Stimulated activated CD4-positive, alpha-beta T cell treated with anti-CD3 and anti-CD28 coated beads, Interleukin-1b, Interleukin-23, amount 100 ng/mL, for 1 hour (primary cell): ENCODE results near the gene GAS2.
"Not testable (repeated sequence)": the region's sequence is repeated elsewhere in the genome, so short reads cannot be mapped to it uniquely, and the experiment has no call there.

ENCODE experiments used
- DNase-seq, 2 donors: peaks; one replicate each; pipeline ENCODE4 v3.0.0-alpha.2; 2020; ENCODE audit warnings: low read depth in 2 of 2

GAS2 gene

GRCh38 chr11:22666325-22666687 lies at the start of gene GAS2:
GAS2 (plus strand) TSS chr11:22666611; CDS start chr11:22674870, 8,259 bp downstream.
- no peak for DNase-seq

GRCh38 chr11:22617868-22618267 lies 48.5 kb upstream of the GAS2 start:
- DNase-seq, result no peak

DNA sequence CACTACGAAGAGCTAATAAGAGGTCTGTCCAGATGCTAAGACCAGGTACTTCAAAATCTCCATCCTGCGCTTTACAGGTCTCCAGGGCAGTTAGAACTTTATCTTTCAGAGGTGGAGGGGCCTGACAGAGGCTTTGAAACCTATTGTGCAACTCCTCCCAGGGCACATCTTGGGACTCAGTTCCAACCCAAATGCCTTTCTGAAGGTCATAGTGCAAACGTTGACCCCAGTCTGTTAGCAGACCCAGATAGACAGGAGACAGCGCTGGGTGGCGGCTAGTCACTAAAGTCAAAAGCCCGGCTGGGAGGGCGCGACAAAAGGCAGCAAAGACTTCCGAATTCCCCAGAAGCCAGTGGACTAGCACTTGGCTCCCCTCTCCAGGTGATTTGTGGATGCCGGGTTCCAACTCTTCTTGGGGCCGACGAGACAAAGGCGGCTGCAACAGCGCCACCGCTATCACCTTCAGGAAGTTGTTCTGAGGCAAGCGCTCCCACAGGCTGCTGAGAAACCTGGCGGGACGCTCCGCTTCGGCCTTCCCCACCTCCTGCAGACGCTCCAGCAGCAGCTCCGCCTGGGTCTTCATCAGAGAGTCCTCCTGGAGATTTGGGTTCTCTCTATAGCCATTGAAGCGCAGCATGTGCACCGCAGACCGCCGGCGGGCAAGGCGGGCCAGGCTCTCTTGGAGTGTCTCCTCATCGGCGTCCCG lies 41.5 kb upstream of the GAS2 start:
- DNase-seq, result peak in 1 of 2 donors; percentile 38

DNA sequence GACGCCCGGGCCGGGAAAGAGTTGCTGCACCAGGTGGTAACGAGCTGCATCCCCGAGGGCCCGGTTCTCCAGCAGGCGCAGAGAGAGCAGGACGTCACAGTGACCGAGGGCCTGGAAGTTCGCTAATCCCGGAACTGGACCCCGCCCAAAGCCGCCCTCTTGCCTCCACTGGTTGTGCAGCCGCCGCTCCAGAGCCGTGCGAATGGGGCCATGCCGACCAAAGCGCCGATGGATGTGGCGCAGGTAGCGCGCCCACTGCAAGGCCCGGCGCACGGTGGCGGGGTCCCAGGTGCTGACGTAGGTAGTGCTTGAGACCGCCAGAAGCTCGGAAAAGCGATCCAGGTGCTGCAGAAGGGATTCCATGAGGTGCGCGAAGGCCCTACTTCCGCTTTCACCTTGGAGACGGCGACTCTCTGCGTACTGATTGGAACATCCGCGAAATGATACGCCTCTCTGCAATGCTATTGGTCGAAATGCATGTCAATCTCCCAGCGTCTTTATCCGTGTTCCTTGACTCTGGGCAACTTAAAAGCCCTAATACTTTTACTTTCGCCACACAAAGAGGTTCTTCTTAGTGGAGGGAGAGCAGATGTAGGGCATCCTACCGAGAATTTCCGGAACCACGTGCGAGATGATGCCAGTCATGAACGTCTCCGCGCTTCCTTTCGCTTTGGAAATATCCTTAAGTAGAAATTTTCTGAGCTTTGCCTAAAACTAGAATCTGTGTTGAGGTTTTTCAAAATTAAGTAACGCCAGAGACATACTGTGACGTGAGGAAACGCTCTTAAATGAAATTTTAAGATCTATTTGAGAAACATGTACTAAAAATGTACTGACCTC lies 40.7 kb upstream of the GAS2 start, which contains the start of gene FANCF:
Gene FANCF, minus strand, starts transcription at position 376 of the 840 bp plus-strand sequence. Its CDS starts 13 bp downstream, at position 363.
- DNase-seq, result peak; percentile 85 to 88

- no peak for DNase-seq
These were observed 39.7 kb upstream of the GAS2 start for GRCh38 chr11:22626573-22627239.

GRCh38 chr11:22627421-22627820 lies 39.0 kb upstream of the GAS2 start:
- no peak for DNase-seq

- DNase-seq, result no peak
These were observed 33.0 kb upstream of the GAS2 start for GRCh38 chr11:22633354-22633902.

DNA sequence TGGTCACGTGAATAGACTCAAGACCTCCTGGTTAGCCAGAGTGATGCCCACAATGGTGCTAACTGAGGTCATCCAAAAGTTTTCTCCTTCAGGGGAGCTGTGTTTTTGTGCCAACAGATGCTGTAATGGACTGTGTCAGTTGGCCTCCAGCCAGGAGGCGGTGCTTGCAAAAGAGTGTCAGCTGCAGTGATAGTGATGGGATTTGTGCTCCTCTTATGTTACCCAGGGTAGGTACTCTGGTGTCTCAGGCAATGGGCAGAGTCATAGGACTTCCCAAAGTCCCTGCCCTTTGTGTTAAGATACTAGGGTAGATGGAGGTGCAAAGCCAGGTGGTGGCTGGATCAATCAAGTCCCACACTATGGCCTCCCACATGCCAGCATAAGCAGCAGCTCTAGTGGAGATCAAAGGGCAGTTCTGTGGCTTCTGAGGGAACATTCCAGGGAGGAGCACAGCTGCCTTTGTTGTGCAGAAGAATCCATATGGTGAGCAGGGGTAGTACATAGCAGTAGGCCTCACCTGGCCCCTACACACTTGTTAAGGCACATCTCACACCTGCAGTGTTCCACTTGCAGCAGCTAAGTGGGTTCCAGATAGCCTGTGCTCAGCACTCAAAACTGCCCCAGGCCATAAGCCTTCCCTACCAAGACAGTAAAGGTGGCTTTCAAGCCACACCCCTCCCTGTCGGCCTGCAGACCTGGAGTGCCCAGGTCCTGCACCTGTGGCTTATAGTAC lies 31.3 kb upstream of the GAS2 start:
- no peak for DNase-seq

DNA sequence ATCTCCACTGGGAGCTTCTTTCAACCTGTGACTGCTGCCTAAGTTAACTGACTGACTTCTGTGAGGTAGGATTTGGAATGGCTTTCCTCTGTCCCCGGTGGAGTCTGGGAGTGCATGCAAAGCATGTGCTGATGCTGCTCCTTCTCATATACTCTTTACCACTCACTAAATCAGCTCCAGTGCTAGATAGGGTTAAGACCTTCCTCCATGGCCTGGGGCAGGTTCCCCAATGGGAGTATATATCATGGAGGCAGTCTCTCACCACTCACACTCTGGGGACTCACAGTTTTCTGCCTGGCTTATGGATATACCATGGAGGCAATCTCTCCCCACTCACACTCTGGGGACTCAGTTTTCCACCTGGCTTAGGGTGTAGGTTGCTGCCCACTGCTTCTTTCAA lies 30.7 kb upstream of the GAS2 start:
- no peak for DNase-seq

GRCh38 chr11:22640862-22641261 lies 25.5 kb upstream of the GAS2 start:
- DNase-seq, result no peak

DNA sequence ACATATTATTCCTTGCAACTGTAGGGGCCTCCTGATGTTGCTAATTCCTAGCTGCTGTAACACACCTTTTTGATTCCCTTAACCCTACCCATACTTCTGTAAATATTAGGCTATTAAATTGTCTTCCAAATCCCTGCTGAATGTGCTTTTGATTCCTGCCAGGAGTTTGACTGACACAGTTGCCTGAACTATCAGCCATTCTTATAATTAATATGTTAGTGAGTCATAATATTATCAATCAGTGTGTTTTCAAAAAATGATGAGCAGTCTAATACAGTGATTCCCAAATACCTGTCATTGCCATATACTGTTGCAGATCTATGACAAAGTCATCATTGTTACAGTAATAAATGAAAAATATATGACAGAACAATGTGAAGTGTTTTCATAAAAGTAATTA lies 24.9 kb upstream of the GAS2 start:
- no peak for DNase-seq

DNA sequence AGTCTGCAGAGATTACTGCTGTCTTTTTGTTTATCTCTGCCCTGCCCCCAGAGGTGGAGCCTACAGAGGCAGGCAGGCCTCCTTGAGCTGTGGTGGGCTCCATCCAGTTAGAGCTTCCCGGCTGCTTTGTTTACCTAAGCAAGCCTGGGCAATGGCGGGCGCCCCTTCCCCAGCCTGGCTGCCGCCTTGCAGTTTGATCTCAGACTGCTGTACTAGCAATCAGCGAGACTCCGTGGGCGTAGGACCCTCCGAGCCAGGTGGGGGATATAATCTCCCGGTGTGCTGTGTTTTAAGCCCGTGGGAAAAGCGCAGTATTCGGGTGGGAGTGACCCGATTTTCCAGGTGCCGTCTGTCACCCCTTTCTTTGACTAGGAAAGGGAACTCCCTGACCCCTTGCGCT lies 14.1 kb upstream of the GAS2 start:
- not testable (repeated sequence) for DNase-seq

DNA sequence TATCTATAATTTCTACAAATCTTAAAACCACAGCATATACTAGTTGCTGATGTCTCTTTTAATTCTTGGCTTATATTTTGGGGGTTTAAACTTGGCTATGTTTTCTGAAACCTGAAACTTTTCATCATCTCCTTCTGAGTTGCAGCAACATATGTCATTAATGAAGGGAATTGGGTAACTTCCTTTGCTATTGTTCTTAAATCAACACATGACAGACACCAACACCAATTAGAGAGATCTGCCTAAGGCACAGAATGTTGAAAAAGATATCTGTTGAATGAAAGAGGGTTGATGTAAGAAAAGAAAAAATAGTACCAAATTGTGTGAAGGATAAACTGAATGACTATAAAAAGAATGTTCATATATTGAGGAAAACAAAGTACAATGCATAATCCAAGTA lies 10.3 kb upstream of the GAS2 start:
- no peak for DNase-seq

GRCh38 chr11:22657101-22657694 lies 9.2 kb upstream of the GAS2 start:
- no peak for DNase-seq

- no peak for DNase-seq
These were observed 6.6 kb upstream of the GAS2 start for GRCh38 chr11:22659783-22660182.

DNA sequence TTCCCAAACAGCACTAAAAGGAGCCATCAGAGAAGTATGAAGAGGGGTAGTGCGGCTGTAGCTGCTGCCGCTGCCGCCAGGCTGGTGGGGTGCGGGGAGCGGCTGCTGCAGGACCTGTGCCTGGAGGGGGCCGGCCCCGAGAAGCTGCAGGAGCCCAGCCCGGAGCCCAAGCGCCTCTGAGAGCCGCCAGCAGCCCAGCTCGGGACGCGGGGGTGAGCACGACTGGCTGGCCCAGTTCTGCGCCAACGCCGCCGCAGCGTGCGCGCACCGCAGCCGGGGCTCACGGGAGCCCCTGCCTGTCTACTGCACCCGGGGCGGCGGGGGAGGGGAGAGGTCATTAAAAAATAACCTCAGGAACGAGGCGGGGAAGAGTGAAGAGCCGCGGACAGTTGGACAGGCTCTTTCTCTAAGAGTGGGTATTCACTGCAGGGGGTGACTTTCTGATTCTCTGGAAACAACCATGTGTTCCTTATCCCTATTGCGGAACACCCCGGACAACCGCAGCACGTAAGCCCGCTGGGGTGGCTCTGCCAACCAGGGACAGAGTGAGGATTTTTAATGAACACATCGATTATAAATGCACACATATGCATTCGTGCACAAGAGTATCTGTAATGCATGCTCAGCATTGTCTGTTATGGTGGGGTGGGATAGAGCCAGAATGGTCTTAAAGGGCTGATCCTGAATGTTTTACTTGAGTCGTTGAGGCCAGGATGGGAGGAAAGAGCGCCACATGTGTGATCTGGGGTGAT lies 453 bp downstream of the GAS2 start:
- no peak for DNase-seq

DNA sequence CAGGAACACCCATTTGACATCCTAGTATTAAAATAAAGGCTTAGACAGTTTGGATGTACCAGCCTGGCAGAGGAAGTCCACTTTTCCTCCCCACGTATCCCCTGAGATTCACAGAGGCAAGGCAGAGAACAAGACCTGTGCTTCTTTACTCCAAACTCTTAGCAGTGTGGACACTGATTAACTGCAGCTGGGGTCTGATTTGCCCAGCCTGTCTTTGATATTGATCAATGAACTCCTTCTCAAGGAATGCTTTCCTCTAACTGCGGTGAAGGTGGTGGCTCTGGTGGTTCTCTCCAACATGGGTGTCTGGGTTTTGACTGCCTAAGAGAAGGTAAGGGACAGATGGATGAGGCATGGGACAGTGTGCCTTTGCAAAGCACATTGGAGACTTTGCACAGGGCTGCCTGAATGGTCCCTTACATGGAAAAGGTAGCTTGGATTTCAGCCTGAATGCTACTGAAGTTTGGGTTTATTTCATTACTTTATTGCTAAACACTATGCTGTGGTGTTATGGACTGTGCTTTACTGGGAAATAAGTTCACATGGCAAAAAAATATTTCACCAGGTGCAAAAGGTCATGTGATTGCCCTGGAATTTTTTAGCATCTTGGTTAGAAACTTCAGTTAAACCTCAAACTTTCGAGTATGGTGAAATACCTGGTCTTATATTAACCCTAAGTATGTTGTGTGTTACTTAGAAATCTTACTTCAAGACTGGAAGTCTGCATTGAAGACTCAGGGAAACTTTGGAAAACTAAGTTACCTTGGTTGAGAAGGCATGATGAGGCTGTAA lies 1.8 kb downstream of the GAS2 start:
- no peak for DNase-seq

DNA sequence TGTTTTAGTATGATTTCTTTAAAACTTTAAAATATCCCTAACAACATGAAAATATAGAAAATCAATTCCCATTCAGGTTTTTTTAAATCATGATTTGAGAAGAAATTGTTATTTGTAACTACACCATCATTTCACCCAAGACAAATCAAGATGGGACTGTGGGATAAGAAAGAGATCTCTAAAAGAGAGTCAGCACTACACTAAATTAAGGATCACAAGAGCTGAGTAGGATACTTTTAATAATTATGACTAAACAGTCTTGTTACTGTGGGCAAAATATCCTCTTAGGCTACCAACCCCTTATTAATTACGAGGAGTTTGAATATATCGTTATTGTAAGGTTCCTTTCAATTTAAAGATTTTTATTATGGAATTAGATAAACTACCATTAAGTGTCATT lies 3.0 kb downstream of the GAS2 start:
- DNase-seq, result no peak

DNA sequence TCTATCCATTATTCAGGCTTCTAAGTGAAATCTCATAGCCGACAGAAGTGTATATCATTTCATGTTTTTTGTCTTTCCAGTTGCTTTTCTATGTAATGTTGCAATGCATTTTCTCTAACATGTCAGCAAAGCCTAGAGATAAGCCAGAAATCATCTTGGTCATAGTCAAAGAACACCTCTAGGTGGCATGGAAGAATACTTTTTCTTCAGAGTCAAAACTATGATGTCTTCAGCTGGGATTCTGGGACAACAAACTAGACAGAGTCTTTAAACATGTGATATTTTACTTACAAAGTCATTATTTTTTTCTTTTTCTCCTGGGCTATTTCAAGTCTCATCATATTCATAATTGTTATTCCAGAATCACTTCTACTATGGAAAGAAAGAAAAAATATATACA lies 4.4 kb downstream of the GAS2 start:
- no peak for DNase-seq

DNA sequence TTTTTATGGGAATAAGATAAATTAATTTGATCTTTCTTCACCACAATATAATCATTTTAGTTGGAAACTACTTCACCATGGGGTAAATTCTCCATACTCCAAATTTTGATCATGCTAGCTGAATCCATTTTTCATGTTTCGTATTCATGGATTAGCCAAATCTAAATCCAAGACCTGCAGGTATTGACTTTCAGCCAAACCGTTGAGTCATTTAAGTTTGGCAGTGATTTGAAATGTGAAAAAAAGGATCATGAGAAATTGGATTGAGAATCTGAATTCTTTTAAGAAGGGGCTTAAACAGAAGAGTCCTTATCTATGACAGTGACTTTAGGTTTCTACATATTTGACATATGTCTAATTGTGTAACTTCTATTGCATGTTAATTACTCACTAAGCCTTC lies 5.3 kb downstream of the GAS2 start:
- no peak for DNase-seq
